GM15510 (cell line): ENCODE results near the gene SGSM2.

Experiments
- POLR2A ChIP-seq: IDR thresholded peaks from 3 replicates; pipeline ENCODE4 v1.6.1; 2011; ENCODE audit warnings: borderline replicate concordance; ENCODE audit not compliant: insufficient read length; ENCODE audit errors: extremely low read depth

Gene SGSM2

DNA sequence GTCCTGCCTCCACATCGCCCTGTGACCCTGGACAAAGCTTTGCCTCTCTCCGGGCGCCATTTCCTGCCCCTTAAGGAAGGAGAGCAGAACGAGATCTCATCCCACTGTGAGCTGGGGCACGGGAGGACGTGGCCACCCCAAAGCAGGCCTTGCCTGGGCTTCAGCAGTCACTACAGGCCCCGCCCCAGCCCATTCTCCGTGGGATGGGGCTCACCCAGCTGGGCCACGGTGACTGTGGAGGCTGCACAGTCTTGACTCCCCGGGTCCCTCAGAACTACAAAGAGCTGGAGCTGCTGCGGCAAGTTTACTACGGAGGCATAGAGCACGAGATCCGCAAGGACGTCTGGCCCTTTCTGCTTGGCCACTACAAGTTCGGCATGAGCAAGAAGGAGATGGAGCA, 35.4 kb downstream of the SGSM2 start:
- no peak for TF ChIP-seq POLR2A

- TF ChIP-seq POLR2A, result no peak
Measured at GRCh38 chr17:2373179-2373578, 35.9 kb downstream of the SGSM2 start.

GRCh38 chr17:2374549-2375285, 37.4 kb downstream of the SGSM2 start:
- no peak for TF ChIP-seq POLR2A

DNA sequence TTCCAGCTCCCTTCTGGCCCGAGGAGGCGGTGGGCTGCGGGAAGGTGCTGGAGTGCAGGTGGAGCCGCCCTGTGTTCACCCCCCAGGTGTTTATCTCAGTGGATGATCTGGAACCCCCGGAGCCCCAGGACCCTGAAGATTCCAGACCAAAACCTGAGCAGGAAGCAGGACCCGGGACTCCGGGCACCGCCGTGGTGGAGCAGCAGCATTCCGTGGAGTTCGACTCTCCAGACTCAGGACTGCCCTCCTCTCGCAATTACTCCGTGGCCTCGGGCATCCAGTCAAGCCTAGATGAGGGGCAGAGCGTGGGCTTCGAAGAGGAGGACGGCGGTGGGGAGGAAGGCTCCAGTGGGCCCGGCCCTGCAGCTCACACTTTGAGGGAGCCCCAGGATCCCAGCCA, 38.1 kb downstream of the SGSM2 start:
- TF ChIP-seq POLR2A, result no peak

DNA sequence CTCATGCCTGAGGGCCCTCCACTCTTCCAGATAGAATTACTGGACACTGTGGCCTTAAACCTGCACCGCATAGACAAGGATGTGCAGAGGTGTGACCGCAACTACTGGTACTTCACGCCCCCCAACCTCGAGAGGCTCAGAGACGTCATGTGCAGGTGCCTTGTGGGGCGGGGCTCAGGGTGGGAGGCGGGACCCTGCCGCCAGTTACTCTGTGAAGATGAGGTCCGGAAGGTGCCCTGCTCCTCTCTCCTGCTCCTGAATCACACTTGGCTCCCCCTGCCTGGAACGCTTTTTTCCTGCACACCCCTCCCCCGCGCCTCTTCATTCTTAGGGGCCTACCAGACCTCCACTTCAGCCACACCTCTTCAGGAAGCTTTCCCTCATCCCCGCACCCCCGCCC, 38.8 kb downstream of the SGSM2 start:
- TF ChIP-seq POLR2A, result no peak

DNA sequence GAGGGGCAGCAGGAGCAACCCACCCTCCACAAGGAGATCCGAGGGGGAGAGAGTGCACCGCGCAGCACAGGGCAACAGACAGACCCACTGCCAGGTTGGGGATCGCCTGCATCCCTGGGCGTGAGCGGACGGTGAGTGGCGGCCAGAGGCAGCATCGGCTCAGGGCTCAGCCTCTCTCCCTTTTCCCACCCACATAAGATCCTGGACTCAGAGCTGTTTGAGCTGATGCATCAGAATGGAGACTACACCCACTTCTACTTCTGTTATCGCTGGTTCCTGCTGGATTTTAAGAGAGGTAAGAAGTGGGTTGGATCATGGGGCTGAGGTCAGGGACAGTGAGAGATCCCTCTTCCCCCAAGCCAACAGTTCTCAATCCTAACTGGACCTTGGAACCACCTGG, 40.4 kb downstream of the SGSM2 start:
- no peak for TF ChIP-seq POLR2A

DNA sequence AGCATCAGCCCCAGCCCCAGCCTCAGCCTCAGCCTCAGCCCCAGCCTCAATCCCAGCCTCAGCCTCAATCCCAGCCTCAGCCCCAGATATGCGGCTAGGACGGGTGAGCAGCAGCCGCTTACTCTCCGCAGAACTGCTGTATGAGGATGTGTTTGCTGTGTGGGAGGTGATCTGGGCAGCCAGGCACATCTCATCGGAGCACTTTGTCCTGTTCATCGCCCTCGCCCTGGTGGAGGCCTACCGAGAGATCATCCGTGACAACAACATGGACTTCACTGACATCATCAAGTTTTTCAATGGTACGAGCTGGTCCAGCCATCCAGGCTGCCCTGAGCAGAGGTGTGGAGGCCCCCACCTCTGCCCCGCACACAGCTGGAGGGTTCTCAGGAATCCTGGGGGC, 41.6 kb downstream of the SGSM2 start:
- TF ChIP-seq POLR2A, result no peak

- TF ChIP-seq POLR2A, result no peak
Measured at GRCh38 chr17:2379489-2380225, 42.4 kb downstream of the SGSM2 start.

DNA sequence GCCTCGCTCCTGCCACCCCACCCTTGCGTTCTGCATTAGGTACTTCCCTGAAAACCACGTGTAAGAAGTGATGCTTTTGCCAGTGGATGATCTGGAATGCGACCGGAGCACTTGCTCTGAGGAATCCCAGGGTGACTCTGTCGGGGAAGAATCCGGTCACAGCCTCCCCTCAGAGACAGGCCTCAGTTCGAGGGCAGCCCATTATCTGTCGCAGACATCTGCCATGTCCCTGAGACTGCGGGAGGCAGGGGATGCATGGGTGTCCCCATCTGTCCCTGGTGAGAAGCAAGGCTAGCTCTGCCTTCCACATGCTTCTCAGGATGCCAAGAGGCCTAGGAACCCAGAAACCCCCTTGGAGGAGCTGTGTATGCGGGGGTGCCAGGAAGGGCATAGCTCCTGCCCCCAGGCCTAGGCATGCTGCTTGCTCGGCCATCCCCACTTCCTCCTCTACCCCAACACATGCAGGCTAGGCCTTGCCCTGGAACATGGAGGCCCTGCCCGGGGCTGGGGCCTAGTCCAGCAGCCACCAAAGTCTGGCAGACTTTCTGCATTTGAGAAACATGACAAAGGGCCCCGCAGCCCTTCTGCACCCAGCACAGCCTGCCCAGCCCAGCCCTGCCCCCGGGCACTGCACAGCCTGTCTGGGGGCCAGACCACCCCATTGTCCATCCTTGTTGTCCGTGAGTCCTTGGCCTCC, 43.1 kb downstream of the SGSM2 start:
- TF ChIP-seq POLR2A, result no peak

DNA sequence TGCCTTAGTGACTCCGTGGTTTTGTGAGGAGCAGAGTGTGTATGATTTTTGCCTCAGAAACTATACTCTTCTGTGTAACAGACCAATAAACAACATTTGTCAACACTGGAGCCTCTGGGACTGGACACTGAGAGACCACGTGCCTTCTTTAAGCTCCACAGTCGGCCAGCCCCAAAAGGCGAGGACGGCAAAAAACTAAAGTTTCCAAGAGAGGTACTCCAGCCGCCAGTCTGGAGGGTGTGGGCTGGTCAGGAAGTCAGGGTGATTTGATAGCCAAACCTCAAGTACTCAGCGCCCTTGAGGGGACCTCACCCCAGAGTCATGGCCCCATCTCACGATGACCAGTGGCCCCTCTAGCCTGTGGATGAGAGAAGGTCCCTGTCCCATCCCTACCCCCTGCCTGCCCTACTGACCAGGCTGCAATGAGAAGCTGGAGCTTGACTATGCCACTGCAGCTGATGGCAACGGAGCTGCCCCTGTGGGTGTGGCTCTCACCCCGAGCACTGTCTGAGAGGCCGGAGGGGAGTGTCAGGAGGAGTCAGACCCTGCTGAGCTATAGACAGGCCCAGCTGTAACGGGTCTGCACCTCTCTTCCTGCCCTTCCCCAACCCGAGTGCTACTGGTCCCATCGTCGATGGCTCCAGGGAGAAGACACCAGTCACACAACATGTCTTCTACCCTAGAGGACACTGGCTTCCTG, 43.8 kb downstream of the SGSM2 start:
- no peak for TF ChIP-seq POLR2A

DNA sequence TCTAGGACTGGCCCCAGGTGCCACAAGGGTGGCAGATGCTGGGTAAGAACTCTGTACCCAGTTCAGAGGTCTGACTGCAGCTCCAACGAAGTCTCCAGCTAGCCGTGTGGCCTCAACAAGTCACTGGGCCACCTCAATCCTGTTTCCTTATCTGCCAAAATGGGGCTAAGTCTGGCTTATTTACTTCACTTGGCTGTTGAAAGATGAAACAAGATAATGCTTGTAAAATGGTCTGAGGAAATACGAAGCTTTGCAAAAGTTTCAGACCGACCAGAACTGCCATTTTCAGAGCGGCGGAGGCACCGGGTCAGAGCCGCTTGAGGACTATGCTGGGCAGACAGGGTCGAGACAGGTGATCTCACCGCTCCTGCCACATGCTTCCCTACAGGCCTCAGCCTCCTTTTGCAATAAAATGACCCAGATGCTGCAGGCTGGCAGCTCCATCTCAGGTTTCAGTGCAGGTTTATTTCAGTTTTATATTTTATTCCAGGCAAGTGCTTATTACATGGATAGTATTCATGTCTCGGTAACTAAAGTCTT, 46.4 kb downstream of the SGSM2 start:
- TF ChIP-seq POLR2A, result no peak

GRCh38 chr17:2384439-2385127, 47.3 kb downstream of the SGSM2 start:
- no peak for TF ChIP-seq POLR2A

- TF ChIP-seq POLR2A, result no peak
Measured at GRCh38 chr17:2385240-2386210, 48.2 kb downstream of the SGSM2 start.

DNA sequence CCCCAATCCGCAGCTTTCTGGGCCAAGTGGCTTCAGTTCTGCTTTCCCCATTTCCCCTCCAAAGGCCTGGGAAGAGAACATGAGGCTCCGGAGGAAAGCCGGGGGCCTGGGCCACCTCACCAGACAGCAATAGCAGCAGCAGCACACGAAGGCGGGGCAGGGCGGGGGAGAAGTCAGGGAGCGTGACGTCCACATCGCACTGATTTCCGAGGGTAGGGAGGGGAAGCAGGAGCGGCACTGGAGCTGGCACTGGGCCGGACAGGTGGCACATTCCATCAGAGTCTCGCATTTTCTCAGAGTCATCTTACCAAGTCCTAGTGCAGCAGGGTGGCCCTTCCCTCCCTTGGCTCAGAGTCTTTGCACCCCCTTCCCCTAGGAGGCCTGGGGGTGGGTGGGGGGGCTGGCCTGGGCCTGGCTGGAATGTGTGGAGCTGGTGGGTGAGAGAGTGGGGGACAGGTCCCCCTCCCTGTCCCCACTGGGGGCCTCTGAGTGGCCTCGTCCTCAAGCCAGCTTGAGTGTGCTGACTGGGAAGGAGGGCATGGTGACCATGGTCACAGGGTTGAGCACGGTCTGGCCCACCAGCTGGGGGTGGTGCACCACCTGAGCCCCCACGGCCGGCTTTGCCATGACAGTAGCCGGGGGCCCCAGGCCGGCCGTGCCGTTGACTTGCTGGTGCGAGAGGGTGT, 49.2 kb downstream of the SGSM2 start:
- no peak for TF ChIP-seq POLR2A
